Measurements from ENCODE around the gene PARD3. TPM values are rescaled to one million over a fixed set of nuclear protein-coding genes. Genes with fewer than 3 reads are reported as not detected.
A peak's percentile ranks its signal among the peaks of the same experiment; 100 is the strongest.

The PARD3 gene
- total RNA-seq, 4 donors from 2014 or later = 30.9 to 54.6 (median 40.0) TPM

DNA sequence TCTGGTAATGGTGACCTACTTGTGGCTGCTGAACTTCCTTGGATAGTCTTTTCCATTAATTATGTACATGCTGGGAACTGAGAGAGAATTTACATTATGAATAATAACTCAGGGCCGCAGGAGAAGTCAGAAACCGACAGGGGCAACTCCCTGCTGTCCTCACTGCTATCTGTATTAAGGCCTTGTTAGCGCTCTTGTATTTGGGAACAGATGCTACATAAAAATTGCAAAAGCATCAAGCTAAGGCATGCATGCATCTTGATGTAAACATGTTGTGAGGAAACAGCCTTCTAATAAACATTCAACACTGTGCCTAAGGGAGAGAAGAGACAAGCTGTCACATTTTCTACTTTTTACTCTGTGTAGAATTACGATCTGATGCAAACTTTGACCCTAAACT lies 158.4 kb downstream of the PARD3 start:
- TF ChIP-seq, protein P1, sequence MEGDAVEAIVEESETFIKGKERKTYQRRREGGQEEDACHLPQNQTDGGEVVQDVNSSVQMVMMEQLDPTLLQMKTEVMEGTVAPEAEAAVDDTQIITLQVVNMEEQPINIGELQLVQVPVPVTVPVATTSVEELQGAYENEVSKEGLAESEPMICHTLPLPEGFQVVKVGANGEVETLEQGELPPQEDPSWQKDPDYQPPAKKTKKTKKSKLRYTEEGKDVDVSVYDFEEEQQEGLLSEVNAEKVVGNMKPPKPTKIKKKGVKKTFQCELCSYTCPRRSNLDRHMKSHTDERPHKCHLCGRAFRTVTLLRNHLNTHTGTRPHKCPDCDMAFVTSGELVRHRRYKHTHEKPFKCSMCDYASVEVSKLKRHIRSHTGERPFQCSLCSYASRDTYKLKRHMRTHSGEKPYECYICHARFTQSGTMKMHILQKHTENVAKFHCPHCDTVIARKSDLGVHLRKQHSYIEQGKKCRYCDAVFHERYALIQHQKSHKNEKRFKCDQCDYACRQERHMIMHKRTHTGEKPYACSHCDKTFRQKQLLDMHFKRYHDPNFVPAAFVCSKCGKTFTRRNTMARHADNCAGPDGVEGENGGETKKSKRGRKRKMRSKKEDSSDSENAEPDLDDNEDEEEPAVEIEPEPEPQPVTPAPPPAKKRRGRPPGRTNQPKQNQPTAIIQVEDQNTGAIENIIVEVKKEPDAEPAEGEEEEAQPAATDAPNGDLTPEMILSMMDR (IDR thresholded peaks at IDR 0.05) = no peak
- DNase-seq (ENCODE audit: low spot score) (no peak), ATAC-seq (ENCODE audit: low FRiP score) (no peak)

DNA sequence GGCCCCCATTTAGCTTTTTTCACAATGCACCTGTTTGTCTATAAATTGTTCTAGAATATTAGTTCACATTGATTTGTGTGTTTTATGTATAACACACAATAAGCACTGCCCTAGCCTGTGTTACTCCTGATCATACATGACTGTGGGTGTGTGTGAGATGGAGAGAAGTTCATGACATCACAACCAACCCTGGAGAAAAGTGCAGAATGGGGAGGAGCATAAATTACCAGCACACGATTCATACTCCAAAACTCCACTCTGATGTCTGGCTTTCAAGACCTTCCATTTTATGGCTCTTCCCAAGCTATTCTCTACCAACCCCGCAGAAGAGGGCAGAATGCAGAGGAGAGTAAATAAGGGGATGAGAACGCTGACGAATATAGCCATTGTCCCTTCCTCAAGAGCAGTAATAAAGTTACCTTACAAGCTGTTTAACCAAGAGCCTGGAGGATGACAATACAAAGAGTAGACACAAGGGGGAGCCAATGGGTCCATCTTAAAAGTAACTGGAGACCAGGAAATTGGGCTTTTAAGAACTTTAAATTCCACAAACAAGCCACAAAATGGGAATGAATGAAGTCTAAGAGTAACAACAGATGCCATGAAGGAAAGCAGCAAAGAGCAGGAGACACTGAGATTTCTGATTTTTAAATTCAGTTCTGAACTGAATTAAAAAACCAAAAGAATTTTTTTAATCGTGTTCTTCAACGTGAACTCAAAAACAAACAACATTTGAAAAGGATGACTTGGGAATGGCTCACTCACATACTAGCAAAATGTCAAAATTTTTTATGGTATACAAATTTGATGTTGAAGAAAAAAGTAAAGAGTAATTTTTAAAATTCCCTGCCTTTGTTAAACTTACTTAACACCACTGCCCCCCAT lies 159.6 kb downstream of the PARD3 start:
- ATAC-seq (ENCODE audit: low FRiP score) (no peak), DNase-seq (ENCODE audit: low spot score) (no peak)
- TF ChIP-seq, protein P1 (IDR thresholded peaks at IDR 0.05) = no peak

DNA sequence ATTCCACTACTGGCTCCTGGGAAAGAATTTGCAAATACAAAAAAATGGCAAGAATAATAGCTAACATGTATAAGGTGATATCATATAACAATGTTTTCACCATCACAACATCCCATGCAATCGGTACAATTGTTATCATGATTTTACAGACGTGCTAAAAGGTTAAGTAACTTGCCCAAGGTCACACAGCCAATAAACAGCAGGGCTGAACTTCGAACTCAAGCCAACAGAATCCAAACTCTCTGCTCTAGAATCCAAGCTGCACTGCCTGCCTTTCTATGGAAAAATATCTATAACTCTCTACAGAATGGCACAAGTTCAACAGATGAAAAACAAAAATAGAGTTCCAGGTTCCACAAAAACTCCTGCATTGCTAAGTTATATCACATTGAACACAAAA lies 160.9 kb downstream of the PARD3 start:
- no peak for ATAC-seq (ENCODE audit: low FRiP score)
- TF ChIP-seq, protein P1 (IDR thresholded peaks at IDR 0.05) = no peak
- no peak for DNase-seq (ENCODE audit: low spot score)

DNA sequence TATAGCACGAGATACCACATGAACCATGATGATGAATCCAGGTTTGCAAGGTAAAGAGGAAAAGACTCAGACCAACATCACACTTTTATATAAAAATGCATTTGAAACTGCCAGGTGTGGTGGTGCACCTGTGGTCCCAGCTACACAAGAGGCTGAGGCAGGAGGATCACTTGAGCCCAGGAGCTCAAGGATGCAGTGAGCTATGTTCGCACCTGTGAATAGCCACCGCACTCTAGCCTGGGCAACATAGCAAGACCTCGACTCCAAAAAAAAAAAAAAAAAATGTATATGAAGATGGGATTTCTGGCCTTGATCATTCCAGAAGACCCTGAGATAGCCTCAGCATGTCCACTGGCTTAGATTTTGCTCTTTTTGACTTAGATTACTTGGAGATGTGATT lies 161.6 kb downstream of the PARD3 start:
- TF ChIP-seq, protein P1 (IDR thresholded peaks at IDR 0.05) = no peak
- DNase-seq (ENCODE audit: low spot score) = no peak

DNA sequence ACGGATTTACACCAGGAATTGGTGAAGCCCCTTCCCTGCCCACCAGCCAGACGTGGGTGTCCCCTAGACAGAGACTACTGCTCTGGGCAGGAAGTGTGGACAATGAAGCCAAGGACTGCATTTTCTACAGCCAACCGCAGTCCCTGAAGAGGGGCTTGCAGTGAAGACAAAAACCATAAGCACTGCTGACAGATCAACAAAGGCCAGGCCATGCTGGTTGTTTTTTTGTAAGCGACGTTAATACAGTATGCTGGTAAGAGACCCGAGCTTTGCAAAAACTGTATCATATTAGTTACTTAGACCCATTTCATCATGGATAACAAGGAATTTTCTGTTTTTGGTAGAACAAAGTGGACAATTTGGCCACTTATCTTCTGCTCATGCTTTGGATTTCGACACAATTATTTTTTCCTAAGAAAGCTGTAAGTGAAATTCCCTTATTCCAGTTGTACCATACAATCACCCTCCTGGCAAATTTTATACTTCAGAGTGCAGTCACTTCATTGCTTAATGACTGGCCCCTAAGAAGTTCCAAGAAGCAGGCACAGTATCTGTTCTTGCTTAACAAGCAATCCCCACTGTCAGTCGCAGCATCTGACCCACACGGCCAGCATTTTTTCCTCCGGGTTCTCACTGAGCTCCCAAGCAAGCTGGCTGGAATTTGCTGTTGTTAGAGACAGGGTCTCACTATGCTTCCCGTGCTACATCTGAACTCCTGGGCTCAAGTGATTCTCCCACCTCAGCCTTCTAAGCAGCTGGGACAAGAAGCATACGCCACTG lies 163.5 kb downstream of the PARD3 start:
- DNase-seq (ENCODE audit: low spot score) (no peak), ATAC-seq (ENCODE audit: low FRiP score) (peak; percentile 30)
- TF ChIP-seq, protein P1 (IDR thresholded peaks at IDR 0.05) = no peak

More for the DNA sequence above, 161.6 kb downstream of the PARD3 start:
- ATAC-seq (ENCODE audit: low FRiP score) = no peak

DNA sequence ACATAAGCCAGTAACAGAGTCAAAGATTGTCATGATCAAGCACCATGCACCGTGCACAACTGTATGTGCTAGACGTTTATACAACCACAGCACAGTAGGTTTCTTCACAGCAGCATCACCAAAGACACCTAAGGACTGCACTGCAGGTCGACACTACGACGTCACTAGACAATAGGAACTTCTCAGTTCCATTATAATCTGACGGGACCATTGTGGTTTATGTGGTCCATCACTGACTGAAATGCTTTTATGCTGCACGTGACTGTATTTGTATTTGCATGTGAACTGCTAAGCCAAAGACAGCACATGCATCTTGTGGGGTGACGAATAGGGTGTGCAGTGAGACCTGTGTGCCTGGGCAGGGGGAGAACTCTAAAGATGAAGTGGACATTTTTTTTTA lies 164.9 kb downstream of the PARD3 start:
- ATAC-seq (ENCODE audit: low FRiP score) = no peak
- DNase-seq (ENCODE audit: low spot score) = no peak
- TF ChIP-seq, protein P1 (IDR thresholded peaks at IDR 0.05) = no peak
